NCI-H187 treated with DMSO at 0.1 percent for 48 hours (cell line): ENCODE results near the gene CBL.

Source experiments
- DNase-seq: peaks from one replicate; lab custom pipeline; 2025; lab: John Stamatoyannopoulos, UW

The CBL gene

DNA sequence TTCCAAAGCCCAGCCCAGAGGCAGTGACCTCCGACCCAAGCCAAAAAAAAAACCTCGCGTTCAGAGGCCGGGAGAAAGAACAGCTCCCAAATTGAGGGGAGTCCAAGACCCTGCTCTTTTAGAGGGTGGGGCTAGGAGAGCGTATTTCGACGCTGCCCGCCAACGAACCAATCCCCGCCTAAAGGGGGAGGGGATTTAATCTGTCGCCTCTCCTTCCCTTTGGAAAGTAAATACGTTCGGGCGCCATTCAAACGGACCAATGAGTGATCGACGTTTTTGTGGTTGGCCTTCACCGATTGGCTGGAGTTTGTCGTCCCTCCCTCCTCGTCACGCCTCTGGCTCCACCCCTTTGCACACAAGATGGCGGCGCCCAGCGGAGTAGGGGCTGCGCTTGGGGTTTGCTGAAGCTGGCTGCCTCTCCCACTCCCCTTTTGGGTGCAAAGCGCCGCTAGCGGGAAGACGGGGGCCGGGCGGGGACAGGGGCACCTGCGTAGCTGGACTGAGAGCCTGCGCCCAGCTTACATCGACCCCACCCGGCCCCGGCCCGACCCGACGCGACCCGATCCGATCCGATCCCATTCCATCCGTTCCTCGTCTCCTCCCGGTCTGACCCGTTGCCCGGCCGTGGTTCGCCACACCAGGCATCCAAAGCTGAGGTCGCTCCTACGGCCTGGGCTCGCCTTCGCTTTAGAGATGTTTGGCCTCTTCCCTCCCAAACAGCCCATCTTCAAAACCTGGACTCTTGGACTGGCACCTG is 128.2 kb downstream of the CBL start, which contains the start of gene RNF26:
TSS of gene RNF26 (plus strand) at position 354 of the 757 bp plus-strand sequence. CDS start 596 bp downstream, outside the sequence.
- peak; percentile 83 for DNase-seq

DNA sequence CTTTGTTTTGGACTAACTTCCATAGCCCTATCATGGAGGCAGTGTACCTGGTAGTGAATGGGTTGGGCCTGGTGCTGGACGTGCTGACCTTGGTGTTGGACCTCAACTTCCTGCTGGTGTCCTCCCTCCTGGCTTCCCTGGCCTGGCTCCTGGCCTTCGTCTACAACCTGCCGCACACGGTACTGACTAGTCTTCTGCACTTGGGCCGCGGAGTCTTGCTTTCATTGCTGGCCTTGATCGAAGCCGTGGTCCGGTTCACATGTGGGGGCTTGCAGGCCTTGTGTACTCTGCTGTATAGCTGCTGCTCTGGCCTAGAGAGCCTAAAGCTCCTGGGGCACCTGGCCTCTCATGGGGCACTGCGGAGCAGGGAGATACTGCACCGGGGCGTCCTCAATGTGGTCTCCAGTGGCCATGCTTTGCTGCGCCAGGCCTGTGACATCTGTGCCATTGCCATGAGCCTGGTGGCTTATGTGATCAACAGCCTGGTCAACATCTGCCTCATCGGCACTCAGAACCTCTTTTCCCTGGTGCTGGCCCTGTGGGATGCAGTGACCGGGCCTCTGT is 129.0 kb downstream of the CBL start:
- no peak for DNase-seq

DNA sequence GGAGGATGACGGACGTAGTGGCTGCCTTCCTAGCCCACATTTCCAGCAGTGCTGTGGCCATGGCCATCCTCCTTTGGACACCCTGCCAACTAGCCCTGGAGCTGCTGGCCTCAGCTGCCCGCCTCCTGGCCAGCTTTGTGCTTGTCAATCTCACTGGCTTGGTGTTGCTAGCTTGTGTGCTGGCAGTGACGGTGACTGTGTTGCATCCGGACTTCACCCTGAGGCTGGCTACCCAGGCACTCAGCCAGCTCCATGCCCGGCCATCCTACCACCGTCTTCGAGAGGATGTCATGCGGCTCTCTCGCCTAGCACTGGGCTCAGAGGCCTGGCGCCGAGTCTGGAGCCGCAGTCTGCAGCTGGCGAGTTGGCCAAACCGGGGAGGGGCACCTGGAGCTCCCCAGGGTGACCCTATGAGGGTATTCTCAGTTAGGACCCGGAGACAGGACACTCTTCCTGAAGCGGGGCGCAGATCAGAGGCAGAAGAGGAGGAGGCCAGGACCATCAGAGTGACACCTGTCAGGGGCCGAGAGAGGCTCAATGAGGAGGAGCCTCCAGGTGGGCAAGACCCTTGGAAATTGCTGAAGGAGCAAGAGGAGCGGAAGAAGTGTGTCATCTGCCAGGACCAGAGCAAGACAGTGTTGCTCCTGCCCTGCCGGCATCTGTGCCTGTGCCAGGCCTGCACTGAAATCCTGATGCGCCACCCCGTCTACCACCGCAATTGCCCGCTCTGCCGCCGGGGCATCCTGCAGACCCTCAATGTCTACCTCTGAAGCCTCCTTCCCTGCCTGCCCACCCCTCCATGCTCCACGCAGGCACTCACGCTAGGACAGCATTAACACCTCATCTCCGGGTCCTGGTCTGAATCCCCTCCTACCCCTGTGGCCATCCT is 129.8 kb downstream of the CBL start:
- no peak for DNase-seq

DNA sequence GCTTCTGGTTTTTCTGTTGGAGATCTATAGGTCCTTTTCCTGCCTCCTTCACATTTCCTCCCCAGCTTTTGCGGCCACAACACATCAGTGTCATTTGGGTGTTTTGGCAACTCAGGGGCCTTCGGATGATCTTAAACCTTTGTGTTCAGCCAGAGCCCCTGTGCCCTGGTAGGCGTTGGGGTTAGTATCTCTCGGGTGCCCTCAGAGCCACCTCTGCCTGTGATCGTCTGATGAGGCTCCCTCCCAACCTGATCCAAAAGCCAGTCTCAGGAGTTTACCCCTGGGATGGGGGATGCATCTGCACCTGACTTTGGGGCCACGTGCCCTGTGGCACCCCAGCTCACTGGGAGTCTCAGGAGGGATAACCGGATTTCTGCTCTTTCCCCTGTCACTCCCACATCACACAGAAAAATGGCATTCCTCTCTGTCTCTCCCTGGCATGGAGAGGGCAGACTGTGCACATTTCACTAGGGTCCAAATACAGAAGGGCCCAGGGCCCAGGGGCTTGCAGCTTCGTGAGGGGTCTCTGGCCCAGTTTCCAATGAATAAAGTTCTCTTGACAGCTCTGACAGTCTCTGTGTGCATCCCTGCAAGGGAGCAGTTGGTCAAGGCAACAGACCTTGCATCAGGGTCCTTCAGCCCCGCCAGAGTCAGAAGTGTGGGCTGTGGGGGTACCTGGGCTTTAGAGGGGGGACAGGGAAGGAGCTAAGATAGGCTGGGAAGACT is 130.8 kb downstream of the CBL start:
- no peak for DNase-seq

DNA sequence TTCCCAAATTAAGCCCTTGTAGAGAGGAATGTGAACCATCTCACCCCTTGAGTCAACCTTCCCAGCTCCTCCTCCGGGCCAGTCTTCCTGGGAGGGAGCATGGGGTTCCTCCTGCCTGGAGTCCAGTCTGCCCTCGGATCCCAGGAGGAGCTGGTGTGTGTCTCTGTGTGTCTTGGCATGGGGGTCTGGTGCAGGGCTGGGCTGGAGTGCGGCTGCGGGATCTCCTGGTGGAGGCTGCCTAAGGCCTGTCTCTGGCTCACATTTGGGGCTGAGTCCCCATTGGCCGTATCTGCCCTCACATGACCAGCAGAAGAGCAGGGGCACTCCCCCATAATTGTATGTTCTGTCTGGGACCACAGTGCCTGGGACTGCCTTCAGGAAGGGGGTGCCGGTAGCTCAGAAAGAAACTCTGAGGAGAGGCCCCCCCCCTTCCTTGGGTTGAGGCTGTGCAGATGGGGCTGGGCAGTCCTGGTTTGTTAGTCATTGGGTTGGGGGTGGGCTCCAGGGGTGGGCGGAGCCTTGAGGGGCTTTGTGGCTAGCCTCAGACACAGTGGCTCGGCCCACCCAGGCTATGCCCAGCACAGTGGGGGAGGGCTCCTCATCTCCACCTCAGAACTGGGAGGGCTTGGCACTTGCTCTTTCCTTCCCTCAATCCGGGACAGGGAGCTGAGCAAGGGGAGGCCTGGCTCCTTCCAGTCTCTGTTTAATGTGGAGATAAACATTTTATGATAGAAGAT is 131.6 kb downstream of the CBL start:
- DNase-seq: no peak

DNA sequence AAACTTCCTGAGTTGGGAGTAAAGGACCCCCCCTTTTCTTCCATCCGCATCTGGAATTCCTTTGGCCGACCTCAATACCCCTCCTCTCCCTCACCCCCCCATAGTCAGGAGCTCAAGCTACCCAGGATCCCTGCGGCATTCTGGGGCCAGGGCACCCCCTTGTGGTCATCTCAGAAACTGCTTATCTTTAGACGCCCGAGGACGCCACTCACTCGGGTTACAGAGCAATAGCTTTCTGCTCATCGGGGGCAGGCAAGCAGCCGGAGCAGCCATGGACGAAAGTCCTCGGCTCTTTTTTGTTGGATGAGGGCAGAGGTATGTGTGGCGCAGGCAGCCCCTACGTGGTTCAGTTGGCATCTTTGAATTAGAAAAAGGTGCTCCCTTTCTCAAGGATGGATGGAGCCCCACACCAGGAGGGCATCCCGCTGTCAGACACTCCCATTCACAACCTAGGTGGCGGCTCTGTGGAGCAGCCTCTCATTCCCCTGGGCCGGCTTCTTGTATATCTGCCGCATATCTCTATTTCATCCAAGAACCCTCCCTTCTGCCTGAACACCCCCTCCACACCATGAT is 132.3 kb downstream of the CBL start:
- DNase-seq: no peak

DNA sequence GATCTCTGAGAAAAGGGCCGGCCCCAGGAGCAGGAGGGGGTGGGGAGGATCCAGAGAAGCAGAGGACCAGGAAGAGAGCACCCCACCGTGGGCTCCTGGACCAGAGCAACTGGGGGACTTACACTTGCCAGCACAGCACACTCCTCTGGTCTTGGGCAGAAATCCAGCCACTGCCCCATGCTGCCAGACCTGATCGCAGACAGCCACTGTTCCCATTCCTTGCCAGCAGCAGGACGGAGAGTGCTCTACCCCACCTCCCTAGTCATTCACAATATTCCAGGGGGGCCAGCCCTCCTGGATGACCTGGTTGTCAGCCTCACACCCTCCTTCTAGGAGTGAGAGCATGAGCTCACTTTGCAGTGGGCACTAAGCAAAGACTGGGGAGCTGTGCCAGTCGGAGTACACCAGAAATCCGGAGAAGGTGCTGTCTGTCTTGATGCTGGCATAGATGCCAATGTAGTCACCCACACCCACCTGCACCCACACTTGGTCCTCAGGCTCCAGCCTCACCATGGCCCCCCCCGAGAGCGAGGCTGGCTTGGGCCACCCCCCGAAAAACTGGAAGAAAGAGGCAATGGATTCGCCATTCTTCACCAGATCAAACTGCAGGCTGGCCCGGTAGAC is 132.9 kb downstream of the CBL start:
- DNase-seq: no peak

DNA sequence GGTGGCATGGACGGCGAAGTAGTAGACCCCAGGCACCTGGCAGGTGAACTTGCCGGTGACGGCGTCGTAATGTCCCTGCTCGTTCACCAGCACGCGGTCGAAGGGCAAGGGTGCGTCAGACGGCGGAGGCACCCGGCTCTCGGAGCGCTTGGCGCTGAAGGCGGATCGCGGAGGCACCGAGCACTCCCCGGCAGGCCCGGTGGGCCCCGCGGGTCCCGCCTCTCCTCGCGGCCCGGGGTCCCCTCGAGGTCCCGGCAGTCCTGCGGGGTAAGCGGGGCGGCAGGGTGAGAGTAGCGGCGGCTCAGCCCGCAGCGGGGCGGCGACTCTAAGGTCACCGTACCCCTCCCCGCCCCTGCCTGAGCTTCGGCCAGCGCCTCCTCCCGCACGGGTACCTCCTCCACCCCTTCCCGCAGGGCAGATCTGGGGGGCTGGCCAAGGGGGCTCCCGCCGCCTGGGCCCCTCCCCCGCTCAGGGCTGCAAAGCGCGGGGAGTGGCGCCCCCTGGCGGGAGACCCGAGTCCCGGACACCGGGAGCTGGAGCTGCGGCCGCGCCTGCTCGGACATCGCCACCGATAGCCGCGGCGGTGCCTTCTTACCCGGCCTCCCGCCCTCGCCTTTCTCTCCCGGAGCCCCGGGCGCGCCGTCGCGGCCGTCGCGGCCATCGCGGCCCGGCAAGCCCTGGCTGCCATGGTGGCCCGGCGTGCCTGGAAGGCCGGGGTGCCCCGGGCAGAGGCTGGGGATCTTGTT is 133.6 kb downstream of the CBL start:
- no peak for DNase-seq

DNA sequence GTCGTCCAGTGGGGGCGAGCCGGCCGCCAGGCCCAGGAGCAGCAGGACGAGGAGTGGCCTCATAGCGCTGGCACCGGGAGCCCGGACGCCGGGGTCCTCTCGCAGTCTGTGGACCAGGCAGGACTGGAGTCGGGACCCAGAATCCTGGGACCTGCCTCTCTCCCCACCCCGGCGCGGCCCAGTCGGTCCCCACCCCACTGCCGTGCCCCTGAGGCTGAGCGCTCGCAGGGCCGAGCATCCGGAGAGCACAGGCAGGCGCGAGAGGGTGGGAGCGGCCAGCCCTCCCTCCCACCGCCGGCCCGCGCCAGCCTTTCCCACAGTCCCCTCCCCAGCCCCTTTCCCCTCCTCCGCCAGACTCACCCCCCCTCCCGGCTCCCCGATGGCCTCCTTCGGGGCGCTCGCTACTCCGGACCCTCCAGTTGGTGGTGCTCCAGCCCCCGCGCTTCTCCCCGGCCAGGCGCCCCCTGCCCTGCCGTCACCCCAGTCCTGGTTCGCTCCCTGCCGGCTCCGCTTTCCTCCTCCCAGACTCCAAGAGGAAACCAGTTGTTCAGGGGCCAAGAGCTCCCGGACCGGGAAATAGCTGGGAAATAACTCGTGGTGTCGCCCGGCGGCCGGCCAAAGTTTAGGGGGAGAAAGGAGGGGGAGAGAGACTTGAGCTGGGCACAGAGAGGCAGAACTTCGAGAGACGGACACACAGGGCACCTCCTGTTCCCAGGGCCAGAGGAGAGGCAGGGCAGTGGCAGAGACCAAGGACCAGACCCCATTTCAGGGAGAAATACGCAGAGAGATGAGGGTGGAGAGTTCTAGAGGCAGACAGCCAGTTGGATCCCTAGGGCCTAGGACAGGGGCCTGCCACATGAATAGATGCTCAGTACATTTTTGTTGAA is 134.4 kb downstream of the CBL start, which contains the start of gene C1QTNF5:
TSS of gene C1QTNF5 (minus strand) at position 549 of the 887 bp plus-strand sequence. CDS start at position 63, 486 bp downstream.
- DNase-seq: no peak

DNA sequence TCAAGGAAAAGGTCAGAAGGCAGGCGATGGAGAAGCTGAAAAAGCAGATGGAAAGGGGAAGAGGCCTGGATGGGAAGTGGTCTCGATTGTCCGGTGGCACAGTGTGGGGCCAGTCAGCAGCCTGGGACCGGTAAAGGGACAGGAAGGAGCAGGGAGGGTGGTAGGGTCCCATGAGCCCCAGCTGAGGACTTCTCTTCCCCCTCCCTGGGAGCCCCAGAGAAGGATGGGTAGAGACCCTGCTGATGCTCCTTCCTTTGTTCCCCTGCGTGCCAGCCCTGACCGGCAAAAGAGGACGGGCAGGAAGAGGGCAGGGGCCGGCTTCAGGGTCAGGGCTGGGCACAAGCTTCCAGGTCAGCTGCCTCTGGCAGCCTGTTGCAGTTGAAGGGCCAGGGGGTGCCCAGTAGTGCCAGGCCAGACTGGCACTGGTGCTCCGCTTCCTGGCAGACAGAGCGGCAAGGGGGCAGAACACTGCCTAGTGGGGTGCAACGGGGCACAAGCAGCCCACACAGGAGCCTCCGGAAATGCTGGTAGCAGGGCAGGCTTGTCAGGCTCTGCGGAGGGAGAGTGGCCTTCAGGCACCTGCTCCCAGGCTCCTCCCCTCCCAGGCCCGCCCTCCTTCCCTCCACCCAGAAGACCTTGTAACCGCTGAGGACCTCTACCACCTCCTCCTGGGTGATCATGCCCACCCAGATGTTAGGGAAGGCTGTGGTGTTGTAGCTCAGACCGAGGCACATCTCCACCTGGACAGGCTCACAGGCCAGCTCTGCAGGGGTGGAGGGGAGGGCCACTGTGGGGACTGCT is 135.3 kb downstream of the CBL start:
- no peak for DNase-seq

DNA sequence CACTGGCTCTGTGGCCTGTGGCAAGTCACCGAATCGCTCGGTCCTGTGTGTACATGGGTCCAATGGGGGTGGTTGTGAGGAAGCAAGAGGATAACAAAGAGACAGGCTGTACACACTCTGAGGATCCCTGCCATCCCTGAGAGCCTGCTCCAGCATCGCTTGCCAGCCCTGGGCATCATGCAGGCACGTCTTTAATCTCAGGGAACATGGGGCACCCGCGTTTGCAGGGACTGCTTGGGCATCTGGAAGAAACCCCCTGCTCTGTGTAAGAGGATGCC is 135.8 kb downstream of the CBL start:
- DNase-seq: no peak

DNA sequence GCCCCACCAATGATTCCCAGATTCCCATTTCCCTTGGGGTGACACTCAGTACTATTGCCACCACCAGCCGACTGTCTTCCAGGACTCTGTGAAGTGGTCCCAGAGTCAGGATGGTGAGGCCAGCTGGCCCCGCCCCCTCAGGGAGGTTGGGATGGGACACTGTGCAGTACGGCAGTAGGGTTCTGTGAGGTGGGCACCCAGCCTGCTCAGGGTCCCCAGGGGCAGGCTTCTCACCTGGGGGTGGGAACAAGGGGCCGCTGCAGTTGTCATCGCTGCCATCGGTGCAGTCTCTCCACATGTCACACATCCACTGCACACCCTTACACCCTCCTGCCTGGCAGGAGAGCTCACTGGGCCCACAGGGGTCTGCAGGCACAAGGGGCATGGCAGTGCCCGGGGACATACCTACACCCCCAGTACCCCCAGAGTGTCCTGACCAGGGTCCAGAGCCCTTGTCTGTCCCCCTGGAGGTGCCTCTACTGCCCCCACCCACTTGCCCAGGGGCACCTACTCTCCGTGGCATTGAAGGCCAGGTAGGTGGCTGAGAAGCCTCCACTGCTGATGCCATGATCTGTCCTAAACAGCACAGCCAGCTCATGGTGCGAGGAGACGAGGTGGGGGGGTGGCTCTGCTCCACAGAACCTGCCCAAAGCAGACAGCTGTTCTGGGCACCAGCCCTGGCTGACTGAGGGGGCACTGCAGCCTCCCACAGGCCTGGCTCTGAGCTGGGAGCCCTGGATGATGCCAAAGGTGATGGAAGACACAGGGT is 136.4 kb downstream of the CBL start:
- no peak for DNase-seq

DNA sequence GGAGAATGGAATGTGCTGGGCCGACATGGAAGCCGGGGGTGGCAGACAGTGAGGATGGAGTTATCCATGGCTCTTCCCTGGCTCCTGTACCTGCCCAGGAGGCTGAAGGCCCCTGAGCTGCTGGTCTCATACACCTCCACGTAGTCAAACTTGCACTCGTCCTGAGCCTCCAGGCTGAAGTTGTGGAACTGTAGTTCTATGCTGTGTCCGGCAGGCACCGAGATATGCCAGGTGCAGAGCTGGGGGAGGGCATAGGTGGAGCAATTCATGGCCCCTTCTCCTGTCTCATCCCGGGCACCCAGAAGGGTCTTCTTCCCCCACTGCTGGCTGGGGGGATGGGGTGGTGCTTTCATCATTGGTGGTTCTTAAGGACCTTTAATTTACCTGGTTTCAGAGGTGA is 137.6 kb downstream of the CBL start:
- no peak for DNase-seq

DNA sequence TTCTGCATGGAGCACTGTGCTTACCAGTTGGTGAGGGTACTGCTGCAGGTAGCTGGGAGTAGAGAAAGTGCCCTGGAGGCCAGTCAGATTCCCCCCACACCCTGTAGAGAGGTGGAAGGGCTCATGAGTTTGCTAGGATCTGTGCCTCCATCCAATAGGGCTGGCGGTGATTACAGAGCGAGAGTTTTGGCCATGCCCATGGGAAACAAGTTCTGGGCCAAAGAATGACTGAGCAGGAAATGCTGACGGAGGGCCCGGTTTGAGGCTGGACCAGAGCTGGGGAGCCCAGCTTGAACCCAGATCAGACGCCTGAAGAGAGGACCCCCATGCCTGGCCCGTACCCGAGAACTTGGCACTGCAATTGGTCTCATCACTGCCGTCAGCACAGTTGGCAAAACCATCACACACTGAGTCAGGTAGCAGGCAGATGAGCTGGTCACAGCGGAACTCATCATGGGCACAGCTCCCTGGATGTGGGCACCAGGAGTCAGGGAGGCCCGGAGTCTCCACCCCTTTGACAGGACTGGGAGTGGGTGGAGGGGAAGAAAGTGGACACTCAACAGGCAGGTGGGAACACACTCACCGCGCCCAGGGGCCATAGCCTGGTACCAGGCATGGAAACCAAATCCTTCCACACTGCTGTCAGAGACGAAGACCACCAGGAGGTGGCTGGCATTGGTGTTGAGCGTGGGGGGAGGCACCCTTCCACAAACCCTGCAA is 138.3 kb downstream of the CBL start:
- DNase-seq: no peak

DNA sequence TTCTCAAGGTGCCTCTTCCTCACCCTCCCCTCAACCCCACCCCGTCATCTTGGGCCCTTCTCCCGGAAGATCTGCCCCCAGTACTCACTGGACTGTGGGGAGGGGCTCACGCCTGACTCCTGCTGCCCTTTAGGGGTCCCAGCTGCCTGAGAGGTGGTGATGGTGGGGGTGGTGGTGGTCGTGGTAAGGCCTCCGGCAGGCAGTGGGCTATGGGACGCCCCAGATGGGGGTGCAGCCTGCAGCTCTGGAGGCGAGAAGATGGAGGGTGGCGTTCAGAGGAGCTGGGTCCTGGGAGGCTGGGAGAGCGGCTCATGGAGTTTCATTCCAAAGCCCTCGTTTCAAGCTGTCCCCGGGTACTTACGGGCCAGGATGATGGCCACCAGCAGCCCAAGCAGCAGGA is 139.5 kb downstream of the CBL start:
- DNase-seq: no peak

DNA sequence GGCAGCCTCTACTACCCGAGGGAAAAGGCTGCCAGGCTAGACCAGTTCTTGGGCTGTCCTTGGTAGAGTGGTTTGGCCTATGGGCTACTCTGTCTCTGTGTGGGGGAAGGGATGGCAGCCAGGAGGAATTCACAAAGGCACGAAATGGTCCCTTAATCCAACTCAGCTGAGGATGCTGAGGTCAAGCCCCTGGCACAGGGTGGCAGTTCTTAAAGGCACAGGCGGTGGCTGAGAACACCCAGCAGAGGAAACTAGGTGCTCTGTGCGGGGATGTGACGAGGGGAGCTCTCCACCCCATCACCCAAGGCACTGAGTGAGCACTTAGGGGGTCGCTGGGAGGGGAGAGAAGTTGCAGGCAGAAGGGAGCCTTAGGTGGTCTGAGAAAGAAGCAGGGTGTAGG is 140.5 kb downstream of the CBL start, which contains the start of gene MFRP:
TSS of gene MFRP (minus strand) at position 101 of the 400 bp plus-strand sequence. CDS start 192 bp downstream, outside the sequence.
- DNase-seq: no peak

DNA sequence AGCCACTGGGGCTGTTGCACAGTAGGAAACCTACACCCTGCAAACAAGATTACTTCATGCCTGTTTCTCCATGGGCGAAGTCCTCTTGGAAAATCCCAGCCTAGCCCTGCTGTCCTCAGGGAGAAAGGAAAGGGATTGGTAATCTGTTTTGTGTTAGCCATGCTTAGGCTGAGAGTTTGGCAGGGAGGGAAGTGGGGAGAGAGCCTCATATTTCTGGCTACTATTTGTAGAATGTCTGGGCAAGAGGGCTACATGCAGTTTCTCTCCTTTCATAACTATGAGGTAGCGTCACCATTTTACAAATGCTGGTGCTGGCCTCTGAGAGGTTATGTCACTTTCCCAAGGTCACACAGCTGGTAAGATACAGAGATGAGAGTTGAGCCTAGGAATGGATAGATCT is 141.1 kb downstream of the CBL start:
- no peak for DNase-seq
